ENCODE data around the gene EXOC1. TPM values are rescaled to one million over a fixed set of nuclear protein-coding genes. Genes with fewer than 3 reads are reported as not detected.

Gene EXOC1
- total and polyA plus RNA-seq, 2 experiments from 2014 or later: 13.4 to 22.2 TPM

DNA sequence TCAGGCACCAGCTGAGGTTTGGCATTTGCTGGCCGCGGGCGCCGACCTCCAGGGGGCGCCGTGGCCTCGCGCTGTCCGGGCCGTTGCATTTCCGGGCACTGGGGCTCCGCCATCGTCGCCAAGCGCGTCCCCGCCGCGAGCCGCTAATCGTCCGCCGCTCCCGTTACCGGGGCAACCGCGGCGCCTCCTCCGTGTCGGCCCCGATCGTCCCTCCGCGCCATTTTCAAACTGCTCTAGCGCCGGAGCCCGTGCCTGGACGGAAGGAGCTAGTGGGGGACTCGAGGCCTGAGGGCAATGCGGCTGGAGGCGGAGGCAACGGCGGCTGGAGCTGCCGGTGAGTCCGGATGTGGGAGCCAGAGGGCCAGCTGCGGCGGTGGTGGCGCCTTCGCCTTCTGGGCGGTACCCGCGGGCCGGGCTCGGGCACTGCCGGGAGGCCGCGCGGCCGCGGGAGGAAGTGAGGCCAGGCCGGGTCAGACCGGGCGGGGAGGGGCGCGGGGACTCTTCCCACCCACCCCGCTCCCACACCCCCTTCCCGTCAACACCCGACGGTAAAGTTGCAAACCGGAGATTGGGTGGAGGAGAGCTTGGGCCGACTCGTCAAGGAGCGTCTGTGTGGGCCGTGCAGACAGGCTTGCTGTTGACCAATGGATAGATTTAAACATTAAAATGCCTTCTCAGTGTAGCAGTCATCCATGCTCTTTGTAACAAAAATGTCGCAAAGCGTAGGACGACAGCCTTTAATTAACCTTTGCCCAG is 95.5 kb downstream of the EXOC1 start, which contains the start of gene CEP135:
Gene CEP135, plus strand, starts transcription at position 220 of the 756 bp plus-strand sequence. CDS start 3,186 bp downstream, outside the sequence.
- no peaks in the 10 kb centered on the region for H3K9me3 Mint-ChIP-seq
- no peaks in the 10 kb centered on the region; the same call in 1 of the 2 replicates for H4K20me1 ChIP-seq (replicated peaks; ENCODE audit: insufficient read depth)
- H3K36me3 Mint-ChIP-seq (ENCODE audit: low read depth): peaks cover 10% of the 10 kb centered on the region
- peak within 1 kb of the TSS; percentile 95 for H3K27ac Mint-ChIP-seq
- peak within 1 kb of the TSS; percentile 75 for H3K27ac ChIP-seq (ENCODE audit: low read depth)
- no peaks in the 10 kb centered on the region for H3K9me2 ChIP-seq (ENCODE audit: insufficient read depth)
- no peak for TF ChIP-seq EZH2phosphoT487 (IDR thresholded peaks at IDR 0.05; ENCODE audit: unreplicated experiment)
- TF ChIP-seq POLR2AphosphoS5 (IDR thresholded peaks at IDR 0.05; ENCODE audit: low read depth): peak; percentile 88
- TF ChIP-seq CREB1 (CRISPR knock-in tag; IDR thresholded peaks at IDR 0.05; ENCODE audit: low read depth): peak; percentile 65
- TF ChIP-seq, protein P1, sequence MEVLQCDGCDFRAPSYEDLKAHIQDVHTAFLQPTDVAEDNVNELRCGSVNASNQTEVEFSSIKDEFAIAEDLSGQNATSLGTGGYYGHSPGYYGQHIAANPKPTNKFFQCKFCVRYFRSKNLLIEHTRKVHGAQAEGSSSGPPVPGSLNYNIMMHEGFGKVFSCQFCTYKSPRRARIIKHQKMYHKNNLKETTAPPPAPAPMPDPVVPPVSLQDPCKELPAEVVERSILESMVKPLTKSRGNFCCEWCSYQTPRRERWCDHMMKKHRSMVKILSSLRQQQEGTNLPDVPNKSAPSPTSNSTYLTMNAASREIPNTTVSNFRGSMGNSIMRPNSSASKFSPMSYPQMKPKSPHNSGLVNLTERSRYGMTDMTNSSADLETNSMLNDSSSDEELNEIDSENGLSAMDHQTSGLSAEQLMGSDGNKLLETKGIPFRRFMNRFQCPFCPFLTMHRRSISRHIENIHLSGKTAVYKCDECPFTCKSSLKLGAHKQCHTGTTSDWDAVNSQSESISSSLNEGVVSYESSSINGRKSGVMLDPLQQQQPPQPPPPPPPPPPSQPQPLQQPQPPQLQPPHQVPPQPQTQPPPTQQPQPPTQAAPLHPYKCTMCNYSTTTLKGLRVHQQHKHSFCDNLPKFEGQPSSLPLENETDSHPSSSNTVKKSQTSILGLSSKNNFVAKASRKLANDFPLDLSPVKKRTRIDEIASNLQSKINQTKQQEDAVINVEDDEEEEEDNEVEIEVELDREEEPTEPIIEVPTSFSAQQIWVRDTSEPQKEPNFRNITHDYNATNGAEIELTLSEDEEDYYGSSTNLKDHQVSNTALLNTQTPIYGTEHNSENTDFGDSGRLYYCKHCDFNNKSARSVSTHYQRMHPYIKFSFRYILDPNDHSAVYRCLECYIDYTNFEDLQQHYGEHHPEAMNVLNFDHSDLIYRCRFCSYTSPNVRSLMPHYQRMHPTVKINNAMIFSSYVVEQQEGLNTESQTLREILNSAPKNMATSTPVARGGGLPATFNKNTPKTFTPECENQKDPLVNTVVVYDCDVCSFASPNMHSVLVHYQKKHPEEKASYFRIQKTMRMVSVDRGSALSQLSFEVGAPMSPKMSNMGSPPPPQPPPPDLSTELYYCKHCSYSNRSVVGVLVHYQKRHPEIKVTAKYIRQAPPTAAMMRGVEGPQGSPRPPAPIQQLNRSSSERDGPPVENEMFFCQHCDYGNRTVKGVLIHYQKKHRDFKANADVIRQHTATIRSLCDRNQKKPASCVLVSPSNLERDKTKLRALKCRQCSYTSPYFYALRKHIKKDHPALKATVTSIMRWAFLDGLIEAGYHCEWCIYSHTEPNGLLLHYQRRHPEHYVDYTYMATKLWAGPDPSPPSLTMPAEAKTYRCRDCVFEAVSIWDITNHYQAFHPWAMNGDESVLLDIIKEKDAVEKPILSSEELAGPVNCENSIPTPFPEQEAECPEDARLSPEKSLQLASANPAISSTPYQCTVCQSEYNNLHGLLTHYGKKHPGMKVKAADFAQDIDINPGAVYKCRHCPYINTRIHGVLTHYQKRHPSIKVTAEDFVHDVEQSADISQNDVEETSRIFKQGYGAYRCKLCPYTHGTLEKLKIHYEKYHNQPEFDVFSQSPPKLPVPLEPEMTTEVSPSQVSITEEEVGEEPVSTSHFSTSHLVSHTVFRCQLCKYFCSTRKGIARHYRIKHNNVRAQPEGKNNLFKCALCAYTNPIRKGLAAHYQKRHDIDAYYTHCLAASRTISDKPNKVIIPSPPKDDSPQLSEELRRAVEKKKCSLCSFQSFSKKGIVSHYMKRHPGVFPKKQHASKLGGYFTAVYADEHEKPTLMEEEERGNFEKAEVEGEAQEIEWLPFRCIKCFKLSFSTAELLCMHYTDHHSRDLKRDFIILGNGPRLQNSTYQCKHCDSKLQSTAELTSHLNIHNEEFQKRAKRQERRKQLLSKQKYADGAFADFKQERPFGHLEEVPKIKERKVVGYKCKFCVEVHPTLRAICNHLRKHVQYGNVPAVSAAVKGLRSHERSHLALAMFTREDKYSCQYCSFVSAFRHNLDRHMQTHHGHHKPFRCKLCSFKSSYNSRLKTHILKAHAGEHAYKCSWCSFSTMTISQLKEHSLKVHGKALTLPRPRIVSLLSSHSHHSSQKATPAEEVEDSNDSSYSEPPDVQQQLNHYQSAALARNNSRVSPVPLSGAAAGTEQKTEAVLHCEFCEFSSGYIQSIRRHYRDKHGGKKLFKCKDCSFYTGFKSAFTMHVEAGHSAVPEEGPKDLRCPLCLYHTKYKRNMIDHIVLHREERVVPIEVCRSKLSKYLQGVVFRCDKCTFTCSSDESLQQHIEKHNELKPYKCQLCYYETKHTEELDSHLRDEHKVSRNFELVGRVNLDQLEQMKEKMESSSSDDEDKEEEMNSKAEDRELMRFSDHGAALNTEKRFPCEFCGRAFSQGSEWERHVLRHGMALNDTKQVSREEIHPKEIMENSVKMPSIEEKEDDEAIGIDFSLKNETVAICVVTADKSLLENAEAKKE (CRISPR knock-in tag; IDR thresholded peaks at IDR 0.05): no peak
- TF ChIP-seq, protein P2, sequence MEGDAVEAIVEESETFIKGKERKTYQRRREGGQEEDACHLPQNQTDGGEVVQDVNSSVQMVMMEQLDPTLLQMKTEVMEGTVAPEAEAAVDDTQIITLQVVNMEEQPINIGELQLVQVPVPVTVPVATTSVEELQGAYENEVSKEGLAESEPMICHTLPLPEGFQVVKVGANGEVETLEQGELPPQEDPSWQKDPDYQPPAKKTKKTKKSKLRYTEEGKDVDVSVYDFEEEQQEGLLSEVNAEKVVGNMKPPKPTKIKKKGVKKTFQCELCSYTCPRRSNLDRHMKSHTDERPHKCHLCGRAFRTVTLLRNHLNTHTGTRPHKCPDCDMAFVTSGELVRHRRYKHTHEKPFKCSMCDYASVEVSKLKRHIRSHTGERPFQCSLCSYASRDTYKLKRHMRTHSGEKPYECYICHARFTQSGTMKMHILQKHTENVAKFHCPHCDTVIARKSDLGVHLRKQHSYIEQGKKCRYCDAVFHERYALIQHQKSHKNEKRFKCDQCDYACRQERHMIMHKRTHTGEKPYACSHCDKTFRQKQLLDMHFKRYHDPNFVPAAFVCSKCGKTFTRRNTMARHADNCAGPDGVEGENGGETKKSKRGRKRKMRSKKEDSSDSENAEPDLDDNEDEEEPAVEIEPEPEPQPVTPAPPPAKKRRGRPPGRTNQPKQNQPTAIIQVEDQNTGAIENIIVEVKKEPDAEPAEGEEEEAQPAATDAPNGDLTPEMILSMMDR (conservative IDR thresholded peaks at IDR 0.05; ENCODE audit: low read depth in 2 of 2): peak; percentile 74 to 90
- TF ChIP-seq, protein P3, sequence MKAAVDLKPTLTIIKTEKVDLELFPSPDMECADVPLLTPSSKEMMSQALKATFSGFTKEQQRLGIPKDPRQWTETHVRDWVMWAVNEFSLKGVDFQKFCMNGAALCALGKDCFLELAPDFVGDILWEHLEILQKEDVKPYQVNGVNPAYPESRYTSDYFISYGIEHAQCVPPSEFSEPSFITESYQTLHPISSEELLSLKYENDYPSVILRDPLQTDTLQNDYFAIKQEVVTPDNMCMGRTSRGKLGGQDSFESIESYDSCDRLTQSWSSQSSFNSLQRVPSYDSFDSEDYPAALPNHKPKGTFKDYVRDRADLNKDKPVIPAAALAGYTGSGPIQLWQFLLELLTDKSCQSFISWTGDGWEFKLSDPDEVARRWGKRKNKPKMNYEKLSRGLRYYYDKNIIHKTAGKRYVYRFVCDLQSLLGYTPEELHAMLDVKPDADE (IDR thresholded peaks at IDR 0.05): peak; percentile 69
- TF ChIP-seq EZH2 (IDR thresholded peaks at IDR 0.05; ENCODE audit: low read depth, unreplicated experiment): no peak
- peaks cover 6% of the 10 kb centered on the region for H3F3A ChIP-seq (replicated peaks; ENCODE audit: low read depth)
- H3K4me3 Mint-ChIP-seq: peak within 1 kb of the TSS; percentile 92
- H2AFZ ChIP-seq: peak within 1 kb of the TSS; percentile 44
- H3K4me3 ChIP-seq: peak within 1 kb of the TSS; percentile 58
- H3K4me1 ChIP-seq (ENCODE audit: insufficient read depth): peaks cover 26% of the 10 kb centered on the region
- H3K4me1 Mint-ChIP-seq: peaks cover 25% of the 10 kb centered on the region
- peaks cover 4% of the 10 kb centered on the region for H3K27me3 Mint-ChIP-seq (ENCODE audit: insufficient read depth, low read depth, poor library complexity)
- ATAC-seq: peak; percentile 90
- H3K27me3 ChIP-seq (ENCODE audit: insufficient read depth): no peaks in the 10 kb centered on the region
- H3K36me3 ChIP-seq (ENCODE audit: insufficient read depth): no peaks in the 10 kb centered on the region; the same call in 1 of the 2 replicates
- DNase-seq (ENCODE audit: low spot score): peak; percentile 96
- H3K79me2 ChIP-seq (replicated peaks; ENCODE audit: insufficient read depth): peaks cover 26% of the 10 kb centered on the region
- peak within 1 kb of the TSS; percentile 79 for H3K4me2 ChIP-seq
